Measurements from ENCODE around the gene ANK2. TPM values are rescaled to one million over a fixed set of nuclear protein-coding genes. Genes with fewer than 3 reads are reported as not detected.

ANK2 gene
- total RNA-seq, 1 experiment from 2014 or later, result 5.6 TPM

- intact Hi-C loops (cut with micrococcal nuclease), result loop anchor here (10.0 kb wide), 1 partner anchor 281 kb away; no protein-coding TSS in a partner anchor
Observed at GRCh38 chr4:113103556-113103955, 54.1 kb downstream of the ANK2 start.

More at GRCh38 chr4:113103556-113103955, 54.1 kb downstream of the ANK2 start:
- H4K20me1 ChIP-seq (ENCODE audit: insufficient read depth), result no peaks in the 10 kb centered on the region
- no TSS peak for BruUV-seq (replicated peaks)
- H3K79me2 ChIP-seq (ENCODE audit: insufficient read depth, low read length), result no peaks in the 10 kb centered on the region
- DNase-seq (ENCODE audit: low read depth, low spot score) (no peak), ATAC-seq (no peak)
- no peak overlapping the region for H3K9ac ChIP-seq (ENCODE audit: low read length)
- H3K27me3 ChIP-seq (ENCODE audit: insufficient read depth, low read length), result no peaks in the 10 kb centered on the region
- H2AFZ ChIP-seq (ENCODE audit: low read depth, low read length, poor library complexity, severe bottlenecking), result no peak overlapping the region
- no peak for TF ChIP-seq EZH2phosphoT487 (IDR thresholded peaks at IDR 0.05; ENCODE audit: borderline replicate concordance)
- no peak for TF ChIP-seq CBX3 (IDR thresholded peaks at IDR 0.05; ENCODE audit: low read depth)
- no peak for TF ChIP-seq ZFX (IDR thresholded peaks at IDR 0.05)
- TF ChIP-seq ZNF274 (IDR thresholded peaks at IDR 0.05; ENCODE audit: low read depth, low read length), result no peak
- TF ChIP-seq SRF (IDR thresholded peaks at IDR 0.05; ENCODE audit: low read depth), result no peak
- TF ChIP-seq FOSL1 (IDR thresholded peaks at IDR 0.05; ENCODE audit: low read depth), result no peak
- no peak for TF ChIP-seq CEBPB (IDR thresholded peaks at IDR 0.05; ENCODE audit: low read depth)
- no peak for TF ChIP-seq CTCF (IDR thresholded peaks at IDR 0.05 in 2 of 3, conservative IDR thresholded peaks at IDR 0.05 in 1 of 3; ENCODE audit: borderline replicate concordance in 1 of 3, insufficient read depth in 1 of 3, low read depth in 2 of 3, low read length in 2 of 3)
- no peak for TF ChIP-seq POLR2A (IDR thresholded peaks at IDR 0.05; ENCODE audit: borderline replicate concordance, extremely low read depth, insufficient read depth, insufficient read length)
- no peaks in the 10 kb centered on the region for H3K9me2 ChIP-seq (ENCODE audit: insufficient read depth)
- H3K4me2 ChIP-seq (ENCODE audit: low read length), result no peak overlapping the region
- ChIA-PET RAD21 (ENCODE audit: low non-redundant PET in 1 of 2, low total read pairs in 2 of 2, uncharacterized antibody in 2 of 2, unreplicated experiment in 2 of 2) (no interaction called here), POLR2A (no interaction called here), CTCF (no interaction called here)
- no peaks in the 10 kb centered on the region for H3K36me3 ChIP-seq (ENCODE audit: control insufficient read depth in 1 of 2, insufficient read depth in 2 of 2, low read length in 2 of 2)
- H3K4me1 ChIP-seq (ENCODE audit: control insufficient read depth in 1 of 2, insufficient read depth in 2 of 2, low read length in 2 of 2), result no peaks in the 10 kb centered on the region
- no peaks in the 10 kb centered on the region for H3K9me3 ChIP-seq (ENCODE audit: control insufficient read depth in 1 of 2, insufficient read depth in 1 of 2, low read depth in 1 of 2, low read length in 2 of 2)
- H3K27ac ChIP-seq (ENCODE audit: low read depth, low read length), result no peak overlapping the region
- no peak overlapping the region for H3K4me3 ChIP-seq (replicated peaks in 1 of 2; ENCODE audit: low read depth in 1 of 2, low read length in 2 of 2)
